ENCODE data around the gene LRPPRC.

DNA sequence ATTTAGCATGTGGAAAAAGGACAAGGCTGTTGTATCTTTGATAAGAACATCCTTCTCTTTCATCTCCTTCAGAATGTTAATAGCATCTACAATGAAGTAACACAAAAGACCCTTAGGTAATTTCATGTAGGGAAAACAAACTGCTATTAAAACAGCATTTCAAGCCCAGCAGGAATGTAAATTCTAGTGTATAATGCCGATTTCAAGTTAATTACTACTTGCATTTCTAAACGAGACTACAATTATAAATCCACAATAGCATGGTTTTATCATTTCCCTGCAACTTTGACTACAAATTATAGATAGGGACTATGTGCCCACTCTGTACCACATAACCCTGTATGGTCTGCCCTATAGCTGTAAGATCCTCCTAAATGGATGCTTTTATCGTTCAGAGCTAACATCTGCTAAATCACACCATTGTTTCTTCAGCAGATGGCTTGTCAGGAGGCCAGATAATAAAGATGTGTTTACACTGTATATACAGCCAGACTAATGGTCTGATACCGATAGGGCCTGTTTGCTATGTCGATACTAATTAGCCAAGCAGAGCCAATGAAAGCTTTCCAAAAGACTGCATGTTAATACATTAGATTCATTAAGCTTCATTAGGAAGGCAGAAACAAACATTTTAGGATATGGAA, 51.9 kb downstream of the LRPPRC start:
- TF ChIP-seq, protein P1, sequence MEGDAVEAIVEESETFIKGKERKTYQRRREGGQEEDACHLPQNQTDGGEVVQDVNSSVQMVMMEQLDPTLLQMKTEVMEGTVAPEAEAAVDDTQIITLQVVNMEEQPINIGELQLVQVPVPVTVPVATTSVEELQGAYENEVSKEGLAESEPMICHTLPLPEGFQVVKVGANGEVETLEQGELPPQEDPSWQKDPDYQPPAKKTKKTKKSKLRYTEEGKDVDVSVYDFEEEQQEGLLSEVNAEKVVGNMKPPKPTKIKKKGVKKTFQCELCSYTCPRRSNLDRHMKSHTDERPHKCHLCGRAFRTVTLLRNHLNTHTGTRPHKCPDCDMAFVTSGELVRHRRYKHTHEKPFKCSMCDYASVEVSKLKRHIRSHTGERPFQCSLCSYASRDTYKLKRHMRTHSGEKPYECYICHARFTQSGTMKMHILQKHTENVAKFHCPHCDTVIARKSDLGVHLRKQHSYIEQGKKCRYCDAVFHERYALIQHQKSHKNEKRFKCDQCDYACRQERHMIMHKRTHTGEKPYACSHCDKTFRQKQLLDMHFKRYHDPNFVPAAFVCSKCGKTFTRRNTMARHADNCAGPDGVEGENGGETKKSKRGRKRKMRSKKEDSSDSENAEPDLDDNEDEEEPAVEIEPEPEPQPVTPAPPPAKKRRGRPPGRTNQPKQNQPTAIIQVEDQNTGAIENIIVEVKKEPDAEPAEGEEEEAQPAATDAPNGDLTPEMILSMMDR (IDR thresholded peaks at IDR 0.05), result no peak
- TF ChIP-seq EZH2phosphoT487 (IDR thresholded peaks at IDR 0.05) (no peak), EZH2 (IDR thresholded peaks at IDR 0.05) (no peak)

Data from neural progenitor cell (in vitro differentiated cells).